Kidney tubule cell (primary cell): ENCODE data around the gene HIGD1B.

Source experiments
- DNase-seq: peaks from one replicate; pipeline ENCODE4 v3.0.0-alpha.2; 2018; ENCODE audit warnings: low spot score

HIGD1B gene

DNA sequence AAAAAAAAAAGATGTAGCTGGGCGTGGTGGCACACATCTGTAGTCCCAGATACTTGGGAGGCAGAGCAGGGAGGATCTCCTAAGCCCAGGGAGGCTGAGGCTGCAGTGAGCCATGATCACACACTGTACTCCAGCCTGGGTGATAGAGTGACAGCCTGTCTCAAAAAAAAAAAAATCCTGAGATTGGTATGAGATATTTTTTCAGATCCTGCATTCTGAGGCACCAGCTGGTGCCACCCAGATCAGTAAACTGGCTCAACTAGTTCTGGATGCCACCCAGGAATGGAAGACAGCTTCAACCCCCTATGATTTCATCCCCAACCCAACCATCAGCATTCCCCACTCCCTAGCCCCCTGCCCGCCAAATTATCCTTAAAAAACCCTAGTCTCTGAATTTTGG is 10.5 kb upstream of the HIGD1B start:
- DNase-seq: no peak

DNA sequence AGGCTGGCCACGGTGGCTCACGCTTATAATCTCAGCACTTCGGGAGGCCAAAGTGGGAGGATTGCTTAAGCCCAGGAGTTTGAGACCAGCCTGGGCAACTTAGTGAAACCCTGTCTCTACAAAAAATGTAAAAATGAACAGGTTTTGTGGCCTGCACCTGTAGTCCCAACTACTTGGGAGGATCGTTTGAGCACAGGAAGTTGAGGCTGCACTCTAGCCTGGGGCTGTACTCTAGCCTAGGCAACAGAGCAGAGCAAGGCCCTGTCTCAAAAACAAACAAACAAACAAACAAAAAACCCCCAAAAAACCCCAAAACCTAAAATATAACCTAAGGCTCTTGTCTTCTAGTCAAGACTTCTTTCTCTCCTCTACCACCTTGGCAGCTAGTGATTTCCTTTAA is 7.4 kb upstream of the HIGD1B start:
- DNase-seq: no peak

DNA sequence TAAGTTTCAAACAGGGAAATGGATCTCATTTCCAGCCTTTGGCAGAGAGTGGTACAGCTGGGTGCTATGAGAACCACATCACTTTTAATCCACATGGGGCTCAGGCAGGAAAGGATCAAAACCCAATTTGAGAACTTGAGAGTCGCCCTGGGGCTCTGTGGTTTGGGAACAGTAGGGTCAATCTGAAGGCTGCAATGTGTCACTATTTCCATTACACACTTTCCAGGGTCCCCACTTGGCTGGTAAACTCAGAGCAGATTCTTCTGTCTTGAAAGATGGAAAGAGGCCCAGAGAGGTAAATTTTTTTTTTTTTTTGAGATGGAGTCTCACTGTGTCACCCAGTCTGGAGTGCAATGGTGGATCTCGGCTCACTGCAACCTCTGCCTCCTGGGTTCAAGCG is 6.7 kb upstream of the HIGD1B start:
- DNase-seq: no peak

DNA sequence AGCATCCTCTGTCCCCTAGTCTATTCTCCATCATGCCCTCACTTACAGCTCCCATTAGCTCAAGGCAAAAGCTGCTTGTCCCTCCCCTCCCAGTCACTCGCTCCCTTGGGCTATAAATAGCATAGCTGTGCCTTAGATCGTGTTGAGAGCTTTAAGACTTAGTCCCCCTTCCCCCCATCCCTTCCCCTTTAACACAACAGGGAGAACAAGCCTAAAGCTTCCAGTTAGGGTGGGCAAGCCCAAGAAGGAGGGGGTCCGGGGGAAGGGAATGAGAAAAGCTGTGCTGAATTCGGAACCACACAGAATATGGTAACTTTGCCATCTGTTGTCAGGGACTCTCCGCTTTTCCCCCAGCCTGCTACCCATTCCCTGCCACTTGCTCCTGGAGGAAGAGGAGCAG is 4.9 kb upstream of the HIGD1B start:
- no peak for DNase-seq

DNA sequence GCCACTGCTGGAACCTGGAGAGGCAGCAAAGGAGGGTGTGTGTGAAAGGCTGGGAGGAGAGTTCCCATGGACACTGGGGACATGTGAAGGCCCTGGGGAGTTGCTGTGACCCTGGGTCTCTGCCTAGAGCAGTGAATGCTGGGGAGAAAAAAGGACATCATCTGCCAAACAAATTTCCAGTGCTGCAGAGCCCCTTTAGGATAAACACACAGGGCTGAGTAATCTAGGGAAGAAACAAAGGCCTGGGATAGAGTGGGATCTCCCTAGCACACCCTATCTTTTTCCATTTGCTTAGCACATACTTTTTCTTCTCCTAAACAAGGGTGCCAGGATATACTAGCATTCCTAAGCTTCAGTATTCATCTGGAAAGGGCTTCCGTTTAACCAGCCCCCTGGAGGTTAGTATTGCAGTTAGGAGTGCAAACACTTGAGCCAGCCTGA is 3.3 kb upstream of the HIGD1B start:
- no peak for DNase-seq

DNA sequence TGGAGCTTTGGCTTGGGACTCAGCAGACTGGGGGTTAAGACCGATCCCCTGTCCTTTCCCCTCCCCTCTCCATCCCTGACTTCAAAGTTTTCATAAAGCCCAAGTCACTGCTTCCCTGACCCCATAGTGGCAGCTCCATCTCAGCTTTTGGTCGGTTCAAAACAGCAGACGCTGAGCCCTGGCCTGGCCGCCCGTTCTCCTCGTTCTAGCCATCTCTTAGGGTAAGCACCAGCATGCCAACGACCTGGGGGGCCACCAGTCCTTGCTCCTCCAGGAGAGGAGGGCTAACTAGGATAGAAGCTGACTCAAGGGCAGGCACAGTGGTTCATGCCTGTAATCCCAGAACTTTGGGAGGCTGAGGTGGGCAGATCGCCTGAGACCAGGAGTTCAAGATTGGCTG is 1.5 kb upstream of the HIGD1B start:
- DNase-seq: no peak

DNA sequence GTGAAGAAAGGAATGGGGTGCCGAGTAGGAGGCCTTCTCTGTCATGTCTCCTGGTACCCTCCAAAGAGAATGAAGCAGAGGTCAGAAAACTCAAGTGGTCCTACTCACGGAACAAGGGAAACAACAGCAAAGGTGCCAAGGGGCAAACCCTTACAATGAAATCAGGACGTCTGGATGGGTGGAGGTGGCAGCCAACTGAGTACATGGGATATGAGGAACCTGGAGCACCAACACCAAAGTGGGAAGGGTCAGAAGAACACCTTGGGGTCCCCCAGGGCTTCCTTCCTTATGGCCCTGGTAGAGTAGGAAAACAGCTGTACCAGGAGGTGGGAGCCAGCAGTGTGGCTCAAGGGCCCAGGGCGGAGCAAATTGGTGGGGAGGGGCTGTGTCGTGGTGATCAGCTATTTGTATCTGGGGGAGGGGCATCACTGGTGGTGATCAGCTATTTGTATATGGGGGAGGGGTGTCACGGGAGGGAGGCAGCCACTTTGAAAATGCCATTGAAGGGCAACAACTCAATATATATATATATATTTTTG is 643 bp downstream of the HIGD1B start:
- no peak for DNase-seq

DNA sequence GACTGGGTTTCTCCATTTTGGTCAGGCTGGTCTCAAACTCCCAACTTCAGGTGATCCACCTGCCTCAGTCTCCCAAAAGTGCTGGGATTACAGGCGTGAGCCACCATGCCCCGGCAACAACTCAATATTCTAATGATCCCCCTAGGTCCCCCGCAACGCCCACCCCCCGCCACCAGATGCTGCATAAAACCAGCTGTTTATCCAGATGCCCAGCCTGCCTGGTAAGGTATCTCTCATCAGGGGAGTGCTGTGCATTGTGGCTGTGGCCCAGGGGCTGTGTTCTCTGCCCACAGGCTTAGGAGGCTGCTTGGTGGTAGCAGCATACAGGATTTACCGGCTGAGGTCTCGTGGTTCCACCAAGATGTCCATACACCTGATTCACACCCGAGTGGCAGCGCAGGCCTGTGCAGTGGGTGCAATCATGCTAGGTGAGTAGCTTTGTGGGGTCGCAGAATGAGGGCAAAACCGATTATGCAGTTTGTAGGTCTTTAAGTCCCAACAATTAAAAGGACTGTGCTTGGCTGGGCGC is 1.3 kb downstream of the HIGD1B start:
- no peak for DNase-seq

DNA sequence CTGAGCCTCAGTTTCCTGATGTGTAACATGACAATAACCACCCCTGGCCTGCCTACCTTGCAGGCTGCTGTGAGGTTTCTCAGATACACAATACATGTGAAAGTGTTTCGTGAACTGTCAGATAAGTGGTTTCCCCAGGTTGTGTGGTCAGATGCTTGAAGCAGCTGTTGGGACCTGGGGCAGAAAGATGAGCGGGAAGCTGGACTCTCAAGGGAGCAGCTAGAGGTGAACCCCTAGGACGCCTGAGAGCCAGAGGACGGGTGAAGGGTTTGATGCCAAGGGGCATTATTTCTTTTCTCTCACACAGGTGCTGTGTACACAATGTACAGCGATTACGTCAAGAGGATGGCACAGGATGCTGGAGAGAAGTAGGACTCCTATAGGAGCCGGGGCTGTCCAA is 2.3 kb downstream of the HIGD1B start:
- no peak for DNase-seq

DNA sequence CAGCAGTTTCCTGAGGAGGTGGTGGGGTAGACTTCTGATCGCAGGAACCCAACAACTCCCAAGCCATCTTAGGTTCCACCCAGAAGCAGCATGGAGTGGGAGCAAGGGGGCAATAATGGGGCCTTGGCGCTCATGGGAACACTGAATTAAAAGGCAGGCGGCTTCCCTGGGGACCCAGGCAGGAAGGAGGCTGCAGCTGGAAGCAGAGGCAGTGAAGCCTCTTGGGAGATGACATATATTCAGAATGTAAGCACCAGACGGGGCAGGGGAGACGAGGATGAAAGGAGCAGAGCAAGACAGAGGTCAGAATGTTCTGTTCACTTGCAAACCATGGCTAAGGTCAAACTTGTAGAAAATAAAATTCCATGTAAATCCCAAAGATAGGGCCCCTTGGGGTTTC is 2.9 kb downstream of the HIGD1B start:
- no peak for DNase-seq

DNA sequence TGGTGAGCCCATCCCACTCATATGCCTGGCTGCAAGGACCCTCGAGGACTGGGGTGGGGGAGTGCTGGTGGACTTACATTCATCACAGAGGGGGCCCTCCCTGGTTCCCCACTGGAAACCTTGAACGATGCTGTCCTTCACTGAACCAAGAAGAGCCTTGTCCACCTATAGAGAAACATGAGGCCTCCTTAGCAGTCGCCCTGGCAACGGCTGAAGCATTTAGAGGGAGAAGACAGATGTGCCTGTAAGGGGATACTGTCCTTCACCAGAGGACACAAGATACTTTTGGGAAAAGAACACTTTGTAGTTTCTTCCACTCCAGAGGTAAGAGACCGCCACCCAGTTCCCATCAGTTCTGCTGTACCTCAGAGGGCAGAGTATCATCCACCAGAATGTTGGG is 6.5 kb downstream of the HIGD1B start:
- DNase-seq: no peak

DNA sequence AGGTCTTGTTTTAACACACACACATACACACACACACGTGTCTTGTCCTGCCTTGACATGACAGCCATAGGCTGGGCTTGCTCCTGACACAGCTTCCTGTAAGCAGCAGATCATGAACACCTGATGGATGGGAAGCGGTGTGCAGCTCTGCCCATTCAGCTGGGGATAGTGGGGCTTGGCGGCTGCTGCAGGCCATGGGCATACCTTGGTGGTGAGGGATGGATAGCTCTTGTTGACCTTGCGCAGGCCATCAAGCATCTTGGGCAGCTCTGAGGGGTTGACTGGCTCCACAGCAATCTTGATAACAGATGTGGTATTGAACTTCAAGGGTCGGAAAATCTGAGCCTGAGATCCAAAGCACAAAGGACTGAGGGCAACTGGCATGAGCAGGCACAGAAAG is 12.0 kb downstream of the HIGD1B start:
- DNase-seq: no peak

DNA sequence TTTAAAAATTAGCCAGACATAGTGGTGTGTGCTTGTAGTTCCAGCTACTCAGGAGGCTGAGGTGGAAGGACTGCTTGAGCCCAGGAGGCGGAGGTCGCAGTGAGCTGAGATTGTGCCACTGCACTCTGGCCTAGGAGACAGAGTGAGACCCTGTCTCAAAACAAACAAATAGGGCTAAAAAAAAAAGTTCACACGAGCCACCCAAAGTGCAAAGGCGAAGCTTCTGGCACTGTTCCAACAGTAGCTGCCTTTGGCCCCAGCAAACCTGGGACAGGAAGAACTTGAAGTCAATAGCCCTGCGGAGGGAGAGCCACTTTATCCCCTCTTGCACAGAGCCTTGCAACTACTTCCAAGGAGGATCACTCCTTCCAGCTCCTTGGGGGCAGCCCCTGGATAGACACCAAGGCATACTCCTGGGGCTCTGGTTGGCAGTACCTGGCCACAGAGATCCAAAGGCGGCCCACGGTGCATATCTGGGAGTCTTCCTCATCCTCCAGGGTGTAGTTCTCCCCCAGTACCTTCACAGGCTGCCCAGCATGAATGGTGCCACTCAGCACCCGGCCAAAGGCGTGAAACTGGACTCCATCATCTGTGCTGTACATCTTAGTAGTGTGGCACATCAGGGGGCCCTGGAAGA is 14.7 kb downstream of the HIGD1B start:
- DNase-seq: no peak

DNA sequence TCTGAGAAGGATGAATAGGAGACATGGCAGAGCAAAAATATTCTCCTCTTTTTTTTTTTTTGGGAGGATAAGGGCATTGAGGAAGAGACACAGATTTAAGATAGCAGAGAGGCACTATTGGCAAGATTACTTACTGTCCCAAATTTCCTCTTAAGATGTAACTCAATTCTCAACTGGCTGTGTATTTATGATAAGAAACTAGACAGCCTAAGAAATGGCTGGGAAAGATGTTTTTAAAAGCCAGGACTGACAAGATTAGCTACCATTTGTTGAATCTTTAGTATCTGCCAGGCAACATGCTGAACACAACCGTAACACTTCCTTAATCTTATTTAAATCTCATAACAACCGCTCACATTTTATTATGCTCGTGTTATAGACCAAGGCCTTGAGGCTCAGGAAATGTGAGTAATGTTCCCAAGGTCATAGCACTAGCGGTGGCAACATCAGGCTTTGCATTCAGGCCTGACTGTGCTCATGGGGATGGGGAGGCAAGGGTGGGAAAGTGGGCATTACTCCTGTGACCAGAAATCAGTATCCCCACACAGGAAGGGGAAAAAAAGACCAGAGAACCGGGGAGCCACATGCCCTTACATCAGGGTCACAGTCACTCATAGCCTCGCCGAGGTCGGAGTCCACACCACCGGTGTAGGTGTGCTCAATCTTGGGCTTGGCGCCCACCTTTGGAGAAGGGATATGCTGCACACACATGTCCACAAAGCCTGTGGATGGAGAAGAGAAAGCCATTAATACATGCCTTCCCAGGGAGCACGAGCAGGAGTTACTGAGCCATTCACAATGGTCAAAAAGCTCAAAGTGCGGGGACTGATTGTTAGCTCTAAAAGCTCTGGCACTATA is 15.6 kb downstream of the HIGD1B start:
- no peak for DNase-seq

DNA sequence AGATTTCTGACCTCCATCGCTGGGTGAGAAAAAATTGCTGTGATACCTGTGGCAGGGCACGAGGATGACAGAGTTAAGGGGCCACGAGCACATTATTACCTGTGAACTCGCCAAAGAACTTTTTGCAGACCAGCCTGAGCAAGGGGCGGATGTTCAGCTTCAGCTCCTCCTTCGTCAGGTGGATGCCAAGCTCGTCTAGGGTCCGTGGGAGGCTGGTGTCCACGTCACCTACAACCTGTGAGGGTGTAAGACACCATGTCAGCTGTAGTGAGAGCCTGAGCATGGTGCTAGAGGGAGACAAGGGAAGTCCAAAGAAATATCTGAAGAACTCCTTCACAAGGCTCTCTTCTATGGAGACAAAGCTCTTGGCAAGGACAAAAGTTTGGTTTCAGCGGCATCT is 17.1 kb downstream of the HIGD1B start:
- DNase-seq: no peak

DNA sequence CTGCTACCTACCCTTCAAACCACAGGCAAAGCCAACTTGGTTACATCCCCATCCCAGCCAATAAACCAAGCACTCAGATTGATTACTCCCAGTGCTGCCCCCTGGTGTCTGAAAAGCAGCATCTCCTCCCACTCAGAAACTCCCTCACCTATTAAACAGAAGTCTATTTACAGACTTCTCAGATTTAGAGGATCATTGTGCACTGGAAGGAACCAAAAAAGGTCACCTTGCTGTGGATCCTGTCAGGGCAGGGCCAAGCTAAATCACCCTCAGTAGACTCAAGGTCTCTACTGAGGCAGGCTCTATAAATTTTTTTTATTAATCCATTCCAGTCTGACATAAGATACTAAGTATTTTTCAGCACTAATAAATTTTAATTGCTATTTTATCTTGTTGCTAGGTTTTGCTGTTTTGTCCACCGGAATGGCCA is 17.6 kb downstream of the HIGD1B start:
- peak; percentile 77 for DNase-seq

DNA sequence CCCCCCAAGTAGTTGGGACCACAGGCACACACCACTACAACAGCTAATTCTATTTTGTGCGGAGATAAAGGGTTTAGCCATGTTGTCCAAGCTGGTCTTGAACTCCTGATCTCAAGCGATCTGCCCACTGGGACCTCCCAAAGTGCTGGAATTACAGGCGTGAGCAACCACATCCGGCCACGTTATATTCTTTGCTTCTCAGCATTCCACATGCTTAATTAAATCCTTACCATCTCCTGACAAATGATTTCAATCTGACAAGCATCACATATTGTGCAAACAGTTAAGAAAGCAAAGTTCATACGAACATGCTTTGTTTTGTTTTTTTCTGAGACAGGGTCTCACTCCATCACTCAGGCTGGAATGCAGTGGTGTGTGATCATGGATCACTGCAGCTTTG is 18.2 kb downstream of the HIGD1B start:
- no peak for DNase-seq

DNA sequence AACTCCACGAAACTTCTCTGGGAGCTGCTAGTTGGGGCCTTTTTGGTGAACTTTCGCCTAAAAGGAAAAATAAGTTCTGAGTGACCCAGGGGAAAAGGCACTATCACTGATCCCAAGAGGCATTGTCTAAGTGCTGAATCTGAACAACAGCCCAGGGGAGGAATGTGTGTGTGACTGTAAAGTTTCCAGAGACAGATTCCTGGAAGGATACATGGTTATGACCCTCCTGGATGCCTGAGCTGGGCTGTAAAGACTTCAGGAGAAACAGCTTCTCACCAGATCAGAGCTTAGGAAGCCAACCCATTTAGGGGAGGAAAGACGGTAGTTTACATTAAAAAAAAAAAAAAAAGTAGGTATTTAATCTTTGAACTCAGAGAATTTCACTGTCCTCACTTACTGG is 20.2 kb downstream of the HIGD1B start:
- no peak for DNase-seq

DNA sequence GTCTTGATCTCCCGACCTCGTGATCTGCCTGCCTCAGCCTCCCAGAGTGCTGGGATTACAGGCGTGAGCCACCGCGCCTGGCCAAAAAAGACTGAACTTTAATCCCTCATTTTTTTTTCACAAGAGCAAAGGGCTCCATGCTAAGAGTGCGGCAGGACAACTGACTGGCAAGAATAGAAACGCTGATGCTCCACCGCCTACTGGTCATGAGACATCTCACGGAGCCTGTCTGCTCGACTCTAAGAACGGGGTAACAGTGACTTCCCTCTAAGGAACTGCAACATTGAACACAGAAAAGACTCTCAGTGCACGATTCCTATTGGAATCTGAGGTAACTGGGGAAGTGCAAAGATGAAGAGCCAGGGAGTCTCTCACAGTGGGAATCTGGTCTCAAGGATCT is 23.9 kb downstream of the HIGD1B start:
- no peak for DNase-seq

DNA sequence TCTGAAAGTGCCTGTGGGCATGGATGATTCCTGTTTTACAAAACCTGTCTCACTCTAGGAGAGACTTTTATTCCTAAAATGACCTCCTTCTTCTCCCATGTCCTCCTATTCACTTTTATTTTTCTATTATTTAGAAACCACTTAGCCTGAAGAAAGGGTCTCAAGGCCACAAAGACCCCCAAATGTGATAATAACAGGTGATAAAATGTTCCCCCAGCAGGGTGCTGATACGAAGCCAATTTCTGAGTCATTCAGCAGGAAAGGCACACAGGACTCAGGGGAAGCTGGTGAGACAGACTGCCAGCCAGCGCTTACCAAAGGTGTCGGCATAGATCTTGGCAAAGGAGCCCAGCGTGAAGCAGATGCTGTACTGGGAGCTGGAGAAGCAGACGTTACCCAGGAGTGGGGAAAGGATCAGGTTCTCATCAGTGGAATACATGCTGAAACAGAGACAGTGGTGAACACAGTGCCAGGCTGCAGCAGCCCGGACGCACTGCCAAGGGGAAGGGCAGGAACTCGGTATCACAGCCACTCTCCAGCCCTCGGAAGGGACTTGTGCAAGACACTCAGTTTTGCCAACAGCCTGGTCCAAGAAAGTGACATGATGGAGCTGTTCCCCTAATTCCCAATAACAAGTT is 24.6 kb downstream of the HIGD1B start:
- peak; percentile 4 for DNase-seq

DNA sequence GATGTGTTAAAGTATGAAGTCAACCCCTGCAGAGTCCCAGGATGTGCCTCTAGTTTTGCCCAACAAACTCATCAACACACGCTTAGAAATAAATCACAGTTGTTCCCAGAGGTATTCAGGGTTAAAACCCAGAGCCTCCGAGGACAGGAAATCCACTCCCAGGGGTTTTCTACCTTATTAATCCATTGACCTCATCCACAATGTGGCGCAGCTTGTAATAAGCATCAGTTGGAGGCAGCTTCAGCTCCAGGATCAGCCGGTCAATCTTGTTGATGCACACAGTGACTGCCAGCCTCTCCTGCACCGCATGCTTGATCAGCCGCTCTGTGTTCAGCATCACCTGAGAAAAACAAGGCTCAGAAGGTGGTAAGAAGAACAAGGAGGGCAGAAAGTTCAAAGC is 28.1 kb downstream of the HIGD1B start:
- DNase-seq: no peak

DNA sequence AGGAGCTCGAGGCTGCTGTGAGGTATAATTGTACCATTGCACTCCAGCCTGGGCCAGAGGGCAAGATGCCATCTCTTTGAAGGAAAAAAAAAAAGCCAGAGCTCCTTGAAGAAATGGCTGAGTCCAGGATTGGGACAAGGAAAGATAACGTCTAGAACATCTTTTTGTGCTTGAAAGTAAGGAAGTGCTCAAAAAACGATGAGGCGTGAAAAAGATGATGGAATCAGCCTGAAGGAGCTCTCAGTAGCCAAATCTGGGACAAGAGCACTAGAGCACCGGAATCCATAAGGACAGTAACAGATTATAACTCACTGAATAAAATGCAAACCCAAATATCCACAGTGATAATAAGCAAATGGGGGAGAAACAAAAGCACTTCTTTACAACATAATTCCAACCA is 29.4 kb downstream of the HIGD1B start:
- no peak for DNase-seq
